A549 (cell line): ENCODE results near the gene HMG20B.

ENCODE experiments used
- POLR2AphosphoS2 ChIP-seq: conservative IDR thresholded peaks from 2 replicates; pipeline ENCODE4 v1.6.1; 2012; ENCODE audit warnings: low read length, improper control_type of control experiment, inconsistent platforms
- TF ChIP-seq, protein P1 (sequence below): fragments of 200-600 bp; sonication (generic); IDR thresholded peaks from 2 replicates; pipeline ENCODE4 v1.6.1; 2016; ENCODE audit warnings: antibody characterized with exemption, mild to moderate bottlenecking, moderate library complexity

DNA sequence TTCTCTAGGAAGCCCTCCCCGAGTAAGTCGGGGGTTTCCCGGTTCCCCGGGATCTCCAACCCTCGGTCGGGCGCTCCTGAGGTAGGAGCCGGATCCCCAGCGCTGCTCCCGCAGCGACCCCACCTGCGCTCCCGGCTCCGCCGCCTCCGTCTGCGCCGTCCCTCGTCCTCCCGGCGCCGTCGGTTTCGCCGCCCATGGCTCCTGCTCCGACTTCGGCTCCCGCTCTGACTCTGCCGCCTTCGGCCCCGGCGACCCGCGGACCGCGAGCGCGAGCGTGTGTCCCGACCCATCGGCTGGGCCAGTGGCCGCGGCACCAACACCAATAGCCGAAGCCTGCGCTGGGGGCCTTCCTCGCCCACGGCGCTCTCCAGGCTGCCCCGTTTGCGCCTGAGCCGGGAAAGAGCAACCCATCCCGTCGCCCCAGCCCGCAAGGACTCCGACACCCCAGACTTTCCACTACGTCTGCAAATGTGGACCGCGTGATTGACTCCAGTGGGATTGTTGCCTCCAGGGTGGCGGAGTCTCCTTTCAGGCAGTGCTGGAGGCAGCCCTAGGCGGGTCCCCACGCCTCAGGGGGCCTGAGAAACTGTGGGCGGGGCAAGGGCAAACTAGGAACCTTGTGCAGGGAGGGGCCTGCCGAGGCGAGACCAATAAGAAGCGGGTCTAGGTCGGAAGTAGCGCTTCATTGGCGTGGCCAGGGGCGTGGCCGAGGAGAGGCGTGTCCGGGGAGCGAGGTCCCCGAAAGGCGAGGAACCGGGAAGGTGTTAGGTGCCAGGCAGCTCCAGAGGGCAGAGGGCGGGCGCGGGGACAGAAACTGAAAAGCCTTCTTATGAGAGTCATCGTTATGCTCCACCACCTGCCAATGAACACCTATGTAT lies 54.0 kb downstream of the HMG20B start, which contains the start of gene CACTIN:
- TF ChIP-seq, protein P1, sequence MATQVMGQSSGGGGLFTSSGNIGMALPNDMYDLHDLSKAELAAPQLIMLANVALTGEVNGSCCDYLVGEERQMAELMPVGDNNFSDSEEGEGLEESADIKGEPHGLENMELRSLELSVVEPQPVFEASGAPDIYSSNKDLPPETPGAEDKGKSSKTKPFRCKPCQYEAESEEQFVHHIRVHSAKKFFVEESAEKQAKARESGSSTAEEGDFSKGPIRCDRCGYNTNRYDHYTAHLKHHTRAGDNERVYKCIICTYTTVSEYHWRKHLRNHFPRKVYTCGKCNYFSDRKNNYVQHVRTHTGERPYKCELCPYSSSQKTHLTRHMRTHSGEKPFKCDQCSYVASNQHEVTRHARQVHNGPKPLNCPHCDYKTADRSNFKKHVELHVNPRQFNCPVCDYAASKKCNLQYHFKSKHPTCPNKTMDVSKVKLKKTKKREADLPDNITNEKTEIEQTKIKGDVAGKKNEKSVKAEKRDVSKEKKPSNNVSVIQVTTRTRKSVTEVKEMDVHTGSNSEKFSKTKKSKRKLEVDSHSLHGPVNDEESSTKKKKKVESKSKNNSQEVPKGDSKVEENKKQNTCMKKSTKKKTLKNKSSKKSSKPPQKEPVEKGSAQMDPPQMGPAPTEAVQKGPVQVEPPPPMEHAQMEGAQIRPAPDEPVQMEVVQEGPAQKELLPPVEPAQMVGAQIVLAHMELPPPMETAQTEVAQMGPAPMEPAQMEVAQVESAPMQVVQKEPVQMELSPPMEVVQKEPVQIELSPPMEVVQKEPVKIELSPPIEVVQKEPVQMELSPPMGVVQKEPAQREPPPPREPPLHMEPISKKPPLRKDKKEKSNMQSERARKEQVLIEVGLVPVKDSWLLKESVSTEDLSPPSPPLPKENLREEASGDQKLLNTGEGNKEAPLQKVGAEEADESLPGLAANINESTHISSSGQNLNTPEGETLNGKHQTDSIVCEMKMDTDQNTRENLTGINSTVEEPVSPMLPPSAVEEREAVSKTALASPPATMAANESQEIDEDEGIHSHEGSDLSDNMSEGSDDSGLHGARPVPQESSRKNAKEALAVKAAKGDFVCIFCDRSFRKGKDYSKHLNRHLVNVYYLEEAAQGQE, result no peak
- no peak for TF ChIP-seq POLR2AphosphoS2
